ENCODE results near the gene TMEM250. TPM values are rescaled to one million over a fixed set of nuclear protein-coding genes. Genes with fewer than 3 reads are reported as not detected.
A peak's percentile ranks its signal among the peaks of the same experiment; 100 is the strongest.
"Not testable (repeated sequence)": the region's sequence is repeated elsewhere in the genome, so short reads cannot be mapped to it uniquely, and the experiment has no call there.

Gene TMEM250
- total RNA-seq, 1 experiment from 2014 or later: 48.3 TPM

DNA sequence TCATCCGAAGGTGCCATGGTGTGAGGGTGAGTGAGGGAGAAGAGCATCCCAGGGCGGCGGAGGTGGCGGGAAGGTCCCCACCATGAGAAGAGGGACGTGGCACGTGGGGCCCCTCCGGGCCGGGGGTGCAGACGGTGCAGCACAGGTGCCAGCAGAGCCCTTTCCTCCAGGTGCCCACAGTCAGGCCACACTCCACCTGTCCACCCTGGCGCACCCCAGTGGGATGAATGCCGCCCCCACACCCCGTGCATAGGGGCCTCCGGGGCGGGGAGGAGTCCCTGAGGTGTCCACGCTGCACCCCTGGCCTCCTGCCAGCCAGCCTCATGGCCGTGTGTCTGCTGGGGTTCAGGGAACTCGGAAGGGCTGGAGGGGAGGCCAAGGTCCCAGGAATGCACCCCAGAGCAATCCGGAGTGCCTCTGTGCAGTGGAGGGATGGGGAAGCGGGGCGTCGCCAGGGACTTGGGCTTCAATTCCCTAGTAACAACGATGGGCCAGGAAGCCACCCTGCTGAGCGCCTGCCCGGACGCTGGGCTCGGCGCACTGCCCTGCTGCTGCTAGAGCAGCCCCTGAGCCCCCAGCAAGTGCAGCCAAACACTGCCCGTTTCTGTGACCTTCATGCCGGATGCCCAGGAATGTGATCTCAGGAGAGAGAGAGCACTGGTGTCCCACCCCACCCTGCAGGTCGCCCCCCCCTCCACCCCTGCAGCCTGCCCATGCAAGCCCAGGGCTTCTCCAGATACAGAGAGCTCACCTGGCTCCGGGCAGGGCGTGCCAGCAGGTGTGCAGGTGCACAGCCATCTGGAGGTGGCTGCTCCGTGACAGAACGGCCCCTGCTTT lies 14.8 kb downstream of the TMEM250 start:
- DNase-seq (ENCODE audit: low spot score): no peak

DNA sequence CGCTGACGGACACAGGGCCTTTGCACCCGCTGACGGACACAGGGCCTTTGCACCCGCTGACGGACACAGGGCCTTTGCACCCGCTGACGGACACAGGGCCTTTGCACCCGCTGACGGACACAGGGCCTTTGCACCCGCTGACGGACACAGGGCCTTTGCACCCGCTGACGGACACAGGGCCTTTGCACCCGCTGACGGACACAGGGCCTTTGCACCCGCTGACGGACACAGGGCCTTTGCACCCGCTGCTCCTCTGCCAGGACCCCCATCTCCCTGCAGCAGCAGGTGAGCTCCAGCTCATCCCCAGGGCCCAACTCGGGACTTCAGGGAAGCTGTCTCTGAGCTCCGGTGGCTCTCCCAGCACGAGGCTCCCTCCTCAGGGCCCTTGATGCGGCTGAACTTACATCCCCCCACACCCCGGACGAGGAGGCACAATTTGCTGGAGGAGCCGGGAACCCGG lies 17.0 kb downstream of the TMEM250 start:
- DNase-seq (ENCODE audit: low spot score); in situ Hi-C loops (cut with HindIII; ENCODE audit: low sequenced_read_pairs): not testable (repeated sequence)

More for the DNA sequence above, 14.8 kb downstream of the TMEM250 start:
- in situ Hi-C loops (cut with HindIII; ENCODE audit: low sequenced_read_pairs): no loop called here

DNA sequence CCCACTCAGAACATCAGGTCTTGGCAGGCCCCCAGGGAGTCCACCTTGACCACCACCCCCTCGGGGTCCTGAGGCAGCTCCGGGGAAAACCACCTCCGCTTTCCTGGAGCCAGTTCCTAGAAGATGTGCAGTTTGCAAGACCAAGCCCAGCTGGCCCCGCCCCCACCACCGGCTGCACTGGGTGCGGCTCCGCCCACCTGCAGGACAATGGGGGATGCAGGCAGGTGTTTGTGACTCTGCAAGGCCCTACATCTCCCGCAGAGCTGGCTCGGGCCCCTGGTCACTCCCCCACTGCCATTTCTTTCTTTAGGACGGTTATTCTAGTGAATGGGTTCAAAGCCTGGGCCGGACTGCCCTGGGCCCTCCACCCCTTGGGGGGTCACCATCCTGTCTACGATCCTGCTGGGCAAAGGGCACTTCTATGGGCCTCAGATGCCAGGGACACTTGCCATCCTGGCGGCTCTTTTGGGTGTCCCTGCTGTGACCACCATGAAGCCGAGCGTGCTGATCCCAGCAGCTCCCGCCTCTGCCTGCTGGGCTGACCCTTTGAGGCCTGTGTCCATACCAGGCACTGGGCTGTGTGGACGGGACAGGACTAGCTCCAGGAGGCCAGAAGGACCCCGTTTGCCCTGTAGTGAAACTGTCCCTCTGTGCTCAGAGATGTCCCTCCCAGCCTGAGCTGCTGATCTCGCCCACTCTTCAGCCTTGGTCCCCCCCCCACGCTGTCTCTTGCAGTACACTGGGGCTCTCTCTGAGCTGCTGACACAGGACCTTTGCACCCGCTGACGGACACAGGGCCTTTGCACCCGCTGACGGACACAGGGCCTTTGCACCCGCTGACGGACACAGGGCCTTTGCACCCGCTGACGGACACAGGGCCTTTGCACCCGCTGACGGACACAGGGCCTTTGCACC lies 17.7 kb downstream of the TMEM250 start:
- in situ Hi-C loops (cut with HindIII; ENCODE audit: low sequenced_read_pairs): no loop called here
- DNase-seq (ENCODE audit: low spot score): no peak

DNA sequence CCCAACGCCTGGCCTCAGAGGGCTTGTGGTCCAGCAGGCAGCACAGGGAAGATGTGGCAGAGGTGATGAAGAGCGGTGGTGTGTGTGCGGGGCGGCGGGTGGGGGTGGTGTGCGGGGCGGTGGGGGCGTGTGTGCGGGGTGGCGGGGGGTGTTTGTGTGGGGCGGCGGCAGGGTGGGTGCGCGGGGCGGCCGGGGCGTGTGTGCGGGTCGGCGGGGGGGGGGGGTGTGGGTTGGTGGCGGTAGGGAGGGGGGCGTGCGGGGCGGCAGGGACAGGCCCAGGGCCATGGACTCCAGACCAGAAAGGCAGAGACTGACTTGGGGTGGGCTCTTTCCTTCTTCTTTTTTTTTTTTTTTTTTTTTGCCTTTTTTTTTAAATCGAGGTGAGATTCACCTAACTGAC lies 19.1 kb downstream of the TMEM250 start:
- in situ Hi-C loops (cut with HindIII; ENCODE audit: low sequenced_read_pairs): no loop called here
- DNase-seq (ENCODE audit: low spot score): no peak

DNA sequence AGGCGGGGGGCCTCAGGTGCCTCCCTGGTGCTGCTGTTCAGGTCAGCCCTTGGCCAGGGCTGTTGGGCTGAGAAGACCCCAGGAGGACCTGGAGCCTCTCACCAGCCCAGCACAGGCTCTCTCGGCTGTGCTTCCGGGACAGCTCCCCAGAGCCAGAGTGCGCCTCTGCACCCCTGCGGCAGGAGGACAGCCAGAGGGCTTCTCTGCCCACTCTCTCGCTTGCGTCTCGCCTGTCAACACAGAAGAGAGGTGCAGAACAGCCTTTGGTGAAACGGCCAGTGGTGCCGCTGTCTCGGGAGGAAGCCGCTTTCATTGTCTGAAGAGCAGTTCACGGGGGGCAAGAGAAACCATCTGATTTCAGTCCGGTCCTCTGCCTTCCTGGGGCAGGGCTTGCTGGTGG lies 19.8 kb downstream of the TMEM250 start:
- in situ Hi-C loops (cut with HindIII; ENCODE audit: low sequenced_read_pairs): no loop called here
- DNase-seq (ENCODE audit: low spot score): no peak

DNA sequence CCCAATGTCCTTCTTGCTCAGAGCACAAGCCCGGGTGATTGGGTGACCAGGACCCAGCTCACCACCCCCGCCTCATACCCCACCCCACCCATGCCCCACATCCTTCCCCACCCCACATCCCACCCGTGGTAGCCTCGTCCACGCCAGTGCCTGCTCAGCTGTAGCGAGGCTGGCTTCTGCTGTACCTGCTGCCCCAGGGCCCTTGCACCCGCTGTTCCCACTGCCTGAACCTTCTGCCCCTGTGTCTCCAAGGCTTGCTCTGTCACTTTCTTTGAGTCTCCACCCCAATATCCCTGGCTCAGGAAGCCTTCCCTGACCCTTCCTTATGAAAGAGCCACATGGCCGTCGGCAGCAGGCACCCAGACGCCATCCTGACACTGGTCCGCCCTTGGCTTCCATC lies 20.5 kb downstream of the TMEM250 start:
- in situ Hi-C loops (cut with HindIII; ENCODE audit: low sequenced_read_pairs): no loop called here
- DNase-seq (ENCODE audit: low spot score): no peak

DNA sequence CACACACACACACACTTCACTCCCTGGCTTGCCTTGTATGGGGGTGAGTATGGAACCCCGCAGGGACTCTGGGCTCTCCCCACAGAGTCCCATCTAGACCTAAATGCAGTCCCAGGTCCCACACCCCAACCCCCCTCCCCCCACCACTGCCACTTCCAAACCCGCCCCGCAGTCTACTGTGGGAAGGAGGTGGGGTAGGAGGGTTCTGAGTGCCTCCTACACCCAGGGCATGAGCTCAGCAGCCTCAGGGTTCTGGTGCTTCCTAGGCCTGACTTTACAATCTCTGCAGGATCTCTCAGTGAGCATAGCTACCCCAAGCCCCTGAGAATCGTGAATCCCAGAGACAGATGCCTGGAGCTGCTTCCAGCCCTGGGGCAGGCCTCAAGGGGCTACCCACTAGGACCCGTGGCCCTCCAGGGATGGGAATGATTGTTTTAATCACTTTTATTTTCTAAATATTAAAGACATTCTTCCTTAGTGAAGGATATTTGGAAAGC lies 22.1 kb downstream of the TMEM250 start:
- in situ Hi-C loops (cut with HindIII; ENCODE audit: low sequenced_read_pairs): no loop called here

DNA sequence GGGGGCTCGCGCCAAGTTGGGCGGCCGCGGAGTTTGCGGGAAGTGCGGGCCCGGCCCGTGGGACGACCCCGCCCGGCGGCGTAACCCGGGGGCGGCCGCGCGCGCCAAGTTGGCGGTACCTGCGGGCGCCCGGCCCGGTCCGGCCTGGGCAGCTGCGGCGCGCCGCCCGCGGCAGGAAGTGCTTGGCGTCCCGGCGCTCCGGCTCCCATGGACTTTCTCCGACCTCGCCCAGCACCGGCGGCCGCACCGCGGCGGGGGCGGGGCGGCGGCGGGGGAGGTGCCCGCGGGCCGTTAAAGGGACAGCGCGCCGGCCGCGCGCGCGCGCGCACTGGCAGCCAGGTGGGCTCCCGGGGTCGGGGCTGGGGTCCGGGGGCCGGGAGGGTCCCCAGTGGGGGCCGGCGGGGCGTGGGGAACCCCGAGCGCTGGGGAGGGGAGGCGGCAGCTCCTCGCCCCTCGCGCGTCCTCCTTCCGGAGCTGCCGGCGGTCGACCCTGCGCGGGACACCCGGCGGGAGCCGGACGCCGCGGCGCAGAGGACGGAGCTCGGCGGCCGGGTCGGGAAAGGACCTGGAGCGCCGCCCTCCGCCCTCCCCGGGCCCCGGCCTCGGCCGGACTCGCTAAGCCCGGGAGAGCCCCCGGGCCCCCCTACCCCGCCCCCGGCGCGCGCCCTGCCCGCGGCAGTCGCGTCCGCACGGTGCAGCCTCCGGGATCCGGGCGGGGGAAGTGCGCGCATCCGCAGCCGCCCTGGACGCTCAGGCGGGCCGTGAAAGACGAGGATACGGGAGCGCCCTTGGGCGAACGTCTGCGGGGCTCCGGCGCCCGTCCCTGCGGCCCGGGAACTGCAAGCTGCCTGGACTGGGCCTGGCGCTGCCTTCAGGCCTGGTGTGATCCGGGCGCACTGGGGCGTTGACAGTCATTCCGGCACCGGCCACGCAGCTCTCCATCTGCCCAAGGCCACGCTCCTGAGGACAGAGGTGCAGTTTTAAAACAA lies 23.3 kb downstream of the TMEM250 start, which contains the start of gene NACC2:
Gene NACC2, minus strand, starts transcription at position 220 of the 989 bp plus-strand sequence. CDS start 44,768 bp downstream, outside the sequence.
- in situ Hi-C loops (cut with HindIII; ENCODE audit: low sequenced_read_pairs): no loop called here
- peak; percentile 53 for DNase-seq (ENCODE audit: low spot score)

More for the DNA sequence above, 22.1 kb downstream of the TMEM250 start:
- DNase-seq (ENCODE audit: low spot score): no peak

DNA sequence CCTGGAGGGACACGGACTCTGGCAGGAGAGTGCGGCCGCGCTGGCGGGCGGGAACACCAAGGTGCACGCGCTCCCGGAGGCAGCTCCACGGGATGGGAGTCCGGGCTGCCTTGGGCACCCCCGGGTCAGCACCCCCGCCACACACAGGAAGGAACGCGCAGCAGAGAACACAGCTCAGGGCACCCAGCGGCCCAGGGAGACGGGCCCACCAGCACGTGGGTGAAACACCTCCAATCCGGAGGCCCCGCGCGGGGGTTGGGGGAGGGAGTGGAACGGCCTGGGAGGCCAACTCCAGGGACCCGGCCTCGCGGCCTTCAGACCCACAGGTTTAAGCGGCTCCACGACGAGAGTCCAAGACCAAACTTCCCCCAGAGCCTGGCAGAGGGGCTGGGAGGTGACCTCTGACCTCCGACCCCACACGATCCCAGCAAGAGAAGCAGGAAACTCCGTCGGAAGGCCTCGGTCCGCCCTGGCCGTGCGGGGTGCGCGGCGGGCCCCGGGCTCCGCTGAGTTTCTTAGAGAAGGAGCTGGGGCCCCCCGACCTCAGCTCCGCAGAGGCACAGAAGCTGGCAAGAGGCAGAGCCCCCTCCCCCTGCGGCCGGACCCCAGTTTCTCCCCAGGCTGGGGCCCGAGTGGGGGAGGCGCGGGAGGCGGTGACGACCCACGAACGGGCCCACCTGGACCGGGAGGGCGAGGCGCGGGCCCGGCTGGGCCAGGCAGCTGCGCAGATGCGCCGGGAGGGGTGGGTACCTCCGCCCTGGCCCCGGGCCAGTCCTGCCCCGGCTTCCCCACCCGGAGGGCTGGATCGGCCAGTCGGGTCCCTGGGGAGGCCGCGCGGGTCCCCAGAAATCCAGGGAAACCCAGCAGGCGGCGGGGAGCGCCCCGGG lies 24.4 kb downstream of the TMEM250 start:
- DNase-seq (ENCODE audit: low spot score): peak; percentile 54
- in situ Hi-C loops (cut with HindIII; ENCODE audit: low sequenced_read_pairs): no loop called here

DNA sequence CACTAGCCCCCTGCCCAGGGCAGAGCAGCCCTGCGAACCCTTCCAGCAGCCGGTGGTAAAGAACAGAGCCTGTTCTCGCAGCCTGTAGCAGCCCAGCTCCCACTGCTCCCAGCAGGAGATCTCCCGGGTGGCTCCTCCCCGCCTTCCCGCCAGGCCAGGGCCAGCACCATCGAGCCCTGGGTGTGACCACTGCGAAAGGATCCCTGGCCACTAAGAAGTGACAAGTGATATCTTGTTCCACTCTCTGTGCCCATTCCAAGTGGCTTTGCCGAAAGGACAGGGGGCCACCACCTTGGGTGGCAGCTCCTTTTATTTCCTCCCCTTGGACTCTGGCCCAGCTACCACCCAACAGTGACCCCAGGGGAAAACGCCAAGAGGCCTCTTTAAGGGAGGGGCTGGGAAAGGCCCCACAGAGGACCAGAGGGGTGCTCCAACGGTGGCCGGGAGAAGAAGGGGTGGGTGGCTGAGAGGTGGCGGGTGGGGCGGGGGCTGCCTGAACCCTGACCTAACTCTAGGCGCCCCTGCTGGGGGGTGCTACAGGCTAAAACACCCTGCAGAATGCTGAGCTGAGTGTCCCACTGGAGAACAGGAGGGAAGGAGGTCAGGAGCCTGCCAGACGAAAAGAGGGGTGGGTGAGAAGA lies 25.2 kb downstream of the TMEM250 start:
- no peak for DNase-seq (ENCODE audit: low spot score)
- in situ Hi-C loops (cut with HindIII; ENCODE audit: low sequenced_read_pairs): no loop called here

DNA sequence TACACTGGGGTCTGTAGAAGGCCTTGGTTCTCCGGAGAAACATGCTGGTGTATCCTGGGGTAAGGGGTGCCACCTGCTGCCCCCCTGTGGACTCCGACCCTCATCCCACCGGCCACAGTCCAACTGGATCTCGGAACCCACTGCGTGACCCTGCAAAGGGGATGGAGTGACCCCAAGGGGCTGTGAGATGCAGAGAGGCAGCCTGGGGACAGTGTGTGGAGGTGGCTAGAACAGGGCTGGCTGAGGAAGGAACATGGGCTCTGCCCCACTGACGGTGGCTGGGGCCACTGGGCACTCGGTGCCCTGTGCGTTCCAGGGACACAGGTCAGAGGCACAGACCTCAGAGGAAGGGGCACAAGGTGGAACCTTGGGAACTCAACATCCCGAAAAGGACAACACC lies 25.9 kb downstream of the TMEM250 start:
- DNase-seq (ENCODE audit: low spot score): no peak
- in situ Hi-C loops (cut with HindIII; ENCODE audit: low sequenced_read_pairs): no loop called here

DNA sequence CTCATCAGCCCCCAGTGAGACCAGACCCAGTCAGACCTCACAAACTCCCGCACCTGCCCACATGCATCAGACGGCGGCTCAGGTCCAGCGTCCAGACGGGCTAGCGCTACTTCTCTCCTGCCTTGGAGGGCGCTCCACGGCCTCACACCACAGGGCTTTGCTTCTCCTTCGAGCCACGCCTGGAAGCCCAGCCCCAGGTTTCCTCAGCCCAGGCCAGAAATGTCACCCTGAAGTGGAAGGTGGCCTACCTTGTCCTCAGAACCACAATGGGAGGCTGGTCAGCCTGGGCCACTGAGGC lies 26.4 kb downstream of the TMEM250 start:
- in situ Hi-C loops (cut with HindIII; ENCODE audit: low sequenced_read_pairs): no loop called here
- DNase-seq (ENCODE audit: low spot score): no peak

DNA sequence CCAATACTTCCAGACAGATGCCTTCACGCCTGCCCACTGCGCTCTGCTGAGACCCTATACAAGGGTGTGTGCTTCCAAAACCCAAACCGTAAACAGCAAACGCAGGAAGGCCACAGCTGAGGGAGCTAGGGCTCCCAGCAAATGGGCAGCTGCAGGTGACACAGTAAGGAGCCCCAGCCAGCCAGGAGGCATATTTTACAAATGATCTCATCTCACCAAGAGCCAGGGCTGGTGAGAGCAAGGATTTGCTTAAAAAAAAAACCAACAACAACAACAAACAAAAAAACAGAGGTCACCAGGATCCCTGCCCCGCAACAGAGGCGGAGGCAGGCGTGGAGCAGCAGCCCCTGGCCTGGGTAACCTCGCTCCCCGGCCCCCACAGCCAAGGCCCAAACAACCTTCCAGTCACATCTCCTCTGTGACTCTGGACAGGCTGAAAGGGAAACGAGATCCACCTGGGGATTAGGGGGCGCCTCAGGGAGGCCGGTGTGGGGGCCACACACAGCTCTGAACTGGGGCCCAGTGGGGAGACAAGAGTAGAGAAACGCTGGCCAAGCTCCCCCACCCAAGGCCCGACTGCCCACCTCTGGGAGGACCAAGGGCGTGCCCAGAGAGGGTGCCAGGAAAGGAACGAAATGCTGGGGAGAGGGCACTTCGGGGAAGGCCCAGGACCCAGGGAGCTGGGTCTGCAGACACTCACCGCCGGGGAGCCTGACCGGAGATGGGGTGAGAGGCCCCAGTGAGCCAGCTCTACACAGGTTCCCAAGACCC lies 26.9 kb downstream of the TMEM250 start:
- in situ Hi-C loops (cut with HindIII; ENCODE audit: low sequenced_read_pairs): no loop called here
- DNase-seq (ENCODE audit: low spot score): no peak

DNA sequence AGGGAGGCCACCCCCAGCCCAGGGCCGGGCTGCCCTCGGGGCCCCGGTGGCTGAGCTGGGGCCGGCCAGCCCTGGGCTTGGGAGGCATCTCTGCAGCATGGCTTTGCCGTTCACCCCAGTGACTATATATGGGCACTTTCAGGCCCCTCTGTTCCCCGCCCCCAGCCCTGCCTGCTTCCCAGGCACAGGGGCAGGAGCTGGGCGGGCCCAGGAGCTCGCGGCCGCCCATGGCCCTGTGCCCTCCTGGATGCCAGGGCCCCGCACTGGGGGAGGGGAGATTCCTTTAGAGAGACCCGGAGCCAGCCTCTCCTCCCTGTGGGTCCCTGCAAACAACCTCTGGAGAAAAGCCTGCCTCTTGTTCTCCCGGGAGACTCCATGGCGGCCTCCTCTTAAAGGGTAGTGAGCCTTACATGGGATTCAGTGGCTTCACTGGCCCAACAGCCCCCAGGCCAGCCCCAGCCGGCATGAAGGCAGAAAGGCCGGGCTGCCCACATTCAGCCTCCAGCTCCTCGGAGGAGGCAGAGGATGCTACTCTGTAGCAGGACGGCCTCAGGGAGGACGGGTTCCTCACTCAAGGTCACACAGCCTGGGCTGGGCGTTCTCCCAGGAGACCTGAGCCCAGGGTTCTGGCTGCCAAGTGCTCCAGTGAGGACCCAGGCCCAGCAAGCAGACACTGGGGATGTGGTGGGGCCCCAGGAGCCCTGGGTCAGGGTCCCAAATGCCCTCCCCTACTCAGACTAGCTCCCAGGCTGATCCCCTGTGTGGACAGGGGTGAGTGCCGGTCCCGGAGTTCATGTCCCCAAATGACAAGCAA lies 27.7 kb downstream of the TMEM250 start:
- in situ Hi-C loops (cut with HindIII; ENCODE audit: low sequenced_read_pairs): no loop called here
- no peak for DNase-seq (ENCODE audit: low spot score)

DNA sequence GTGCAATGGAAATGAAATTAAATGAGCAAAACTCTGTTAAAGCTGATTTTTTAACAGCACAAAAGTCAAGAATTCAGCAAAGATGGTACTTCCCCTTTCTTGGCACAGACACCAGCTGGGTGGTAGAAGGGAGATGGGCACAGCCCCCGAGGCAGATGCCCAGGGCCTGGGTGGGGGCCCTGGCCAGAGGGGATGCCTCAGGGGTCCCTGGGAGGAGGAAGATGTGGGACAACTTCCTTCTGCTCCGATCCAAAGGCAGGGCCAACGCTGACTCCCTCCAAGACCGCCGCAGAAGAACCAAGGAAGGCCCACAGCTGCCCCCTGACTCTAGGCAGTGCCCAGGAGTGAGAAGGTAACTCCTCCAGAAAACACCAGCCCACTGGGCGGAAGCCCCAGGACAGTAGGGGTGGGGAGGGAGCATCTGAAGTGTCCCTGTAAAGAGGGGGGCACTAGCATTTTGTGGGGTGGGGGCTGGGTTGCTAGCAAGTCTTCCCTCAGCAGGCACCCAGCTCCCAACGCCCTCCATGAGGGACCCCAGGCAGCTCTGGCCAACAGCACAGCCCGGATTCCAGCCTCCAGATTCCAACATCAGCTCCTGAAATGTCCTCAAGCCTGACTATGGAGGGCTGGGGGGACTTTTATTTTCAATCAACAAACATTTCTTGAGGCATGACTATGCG lies 28.5 kb downstream of the TMEM250 start:
- in situ Hi-C loops (cut with HindIII; ENCODE audit: low sequenced_read_pairs): no loop called here

DNA sequence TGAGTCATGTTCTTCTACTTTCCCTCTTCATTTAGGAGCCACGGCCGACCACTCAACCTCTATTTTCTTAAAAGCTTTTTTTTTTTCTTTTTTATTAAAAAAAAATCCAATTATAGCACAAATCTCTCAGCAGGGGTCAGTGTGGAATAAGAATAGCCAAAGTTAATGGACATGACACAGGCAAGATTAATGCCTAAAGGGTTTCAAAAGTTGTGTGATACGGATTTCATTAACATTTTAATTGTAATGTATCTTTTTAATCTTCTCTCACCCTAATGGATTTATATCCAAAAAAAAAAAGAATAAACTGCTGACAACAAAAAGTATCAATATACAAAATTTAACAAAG lies 29.0 kb downstream of the TMEM250 start:
- in situ Hi-C loops (cut with HindIII; ENCODE audit: low sequenced_read_pairs): no loop called here
- no peak for DNase-seq (ENCODE audit: low spot score)

More for the DNA sequence above, 28.5 kb downstream of the TMEM250 start:
- DNase-seq (ENCODE audit: low spot score): no peak

Data from G401 (cell line).